Choroid plexus epithelial cell (primary cell): ENCODE data around the gene TTF1.
A peak's percentile ranks its signal among the peaks of the same experiment; 100 is the strongest.

Experiments
- DNase-seq: peaks from one replicate; pipeline ENCODE4 v3.0.0-alpha.2; 2010; ENCODE audit warnings: low read depth
- H3K4me3 ChIP-seq: 2 replicates; pipeline ENCODE4 v1.5.1; 2011; ENCODE audit warnings: low read depth, mild to moderate bottlenecking, control low read depth, low read length, moderate library complexity
- CTCF ChIP-seq: conservative IDR thresholded peaks from 2 replicates; pipeline ENCODE4 v1.5.1; 2011; ENCODE audit warnings: low read depth, mild to moderate bottlenecking, control low read depth, inconsistent platforms, low read length, moderate library complexity

TTF1 gene

DNA sequence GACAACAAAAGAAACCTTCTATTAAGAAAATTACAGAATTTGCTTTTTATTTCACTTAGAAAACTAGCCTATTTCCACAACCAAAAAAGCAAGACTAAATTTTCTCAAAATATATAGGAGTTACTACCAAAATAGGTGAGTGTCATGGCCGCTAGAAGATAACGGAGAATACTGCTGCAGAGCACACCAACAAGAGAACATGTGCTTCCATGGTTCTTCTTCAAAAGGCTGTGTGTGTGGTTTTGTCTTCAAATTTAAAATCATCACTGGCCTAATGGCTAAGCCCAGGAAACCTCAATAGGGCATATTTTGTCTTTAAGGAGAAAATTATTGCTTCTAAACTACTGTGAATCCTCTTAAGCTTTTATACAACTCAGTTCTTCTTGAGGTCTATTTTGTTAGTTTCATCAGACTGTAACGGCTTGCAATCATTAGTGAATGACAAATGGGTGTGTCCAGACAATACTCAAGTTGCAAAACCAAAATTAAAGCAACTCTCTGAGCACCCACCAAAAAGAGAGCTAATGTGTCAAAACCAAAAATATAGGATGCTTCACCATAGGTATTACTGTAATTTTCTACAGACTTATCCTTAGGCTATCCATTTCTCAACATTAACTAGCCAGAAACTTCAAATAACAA, 55.1 kb downstream of the TTF1 start:
- DNase-seq: no peak
- no peak for TF ChIP-seq CTCF
- no peak overlapping the region for H3K4me3 ChIP-seq

DNA sequence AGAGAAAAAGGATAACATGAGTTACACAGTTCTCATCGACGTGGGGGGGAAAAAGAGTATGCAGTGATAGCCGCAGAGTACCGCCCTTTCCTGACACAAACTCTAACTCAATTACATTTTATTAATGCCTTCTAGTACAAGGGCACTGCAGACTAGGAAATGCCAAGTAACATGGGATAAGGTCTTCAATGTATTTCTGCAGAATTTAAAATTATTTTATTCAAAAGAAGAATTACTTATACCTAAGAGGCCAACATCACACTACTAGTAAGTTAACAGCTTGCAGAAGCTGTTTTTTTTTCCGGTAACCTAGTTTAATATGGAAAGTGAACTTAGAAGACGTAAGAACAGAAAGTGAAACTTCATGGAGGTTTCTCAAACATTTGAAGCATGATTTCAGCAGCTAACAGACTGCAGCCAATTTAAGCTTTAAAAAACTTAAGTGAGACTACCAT, 55.8 kb downstream of the TTF1 start:
- peak overlapping the region; percentile 17 for H3K4me3 ChIP-seq
- DNase-seq: peak; percentile 56
- TF ChIP-seq CTCF: no peak

GRCh38 chr9:132348676-132349075, 58.0 kb downstream of the TTF1 start:
- no peak for DNase-seq
- H3K4me3 ChIP-seq: no peak overlapping the region
- TF ChIP-seq CTCF: no peak

DNA sequence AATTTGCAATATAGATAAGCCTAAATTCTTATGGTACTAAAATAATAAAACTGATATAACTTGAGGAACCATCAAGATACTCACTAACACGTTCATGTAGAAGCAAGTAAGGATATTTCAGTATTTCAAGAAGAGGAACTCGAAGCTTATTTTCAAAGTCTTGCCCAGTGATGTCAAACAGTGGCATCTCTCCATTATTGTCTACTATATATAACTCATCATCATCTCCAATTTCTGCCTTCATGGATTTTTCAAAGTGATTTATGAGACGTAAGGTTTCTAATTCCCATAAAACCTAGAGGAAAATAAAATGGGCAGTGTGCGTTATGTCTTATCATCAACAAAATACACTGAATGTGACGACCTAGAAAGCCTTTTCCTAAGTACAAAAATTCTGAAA, 60.5 kb downstream of the TTF1 start:
- no peak for DNase-seq
- no peak overlapping the region for H3K4me3 ChIP-seq
- TF ChIP-seq CTCF: no peak

DNA sequence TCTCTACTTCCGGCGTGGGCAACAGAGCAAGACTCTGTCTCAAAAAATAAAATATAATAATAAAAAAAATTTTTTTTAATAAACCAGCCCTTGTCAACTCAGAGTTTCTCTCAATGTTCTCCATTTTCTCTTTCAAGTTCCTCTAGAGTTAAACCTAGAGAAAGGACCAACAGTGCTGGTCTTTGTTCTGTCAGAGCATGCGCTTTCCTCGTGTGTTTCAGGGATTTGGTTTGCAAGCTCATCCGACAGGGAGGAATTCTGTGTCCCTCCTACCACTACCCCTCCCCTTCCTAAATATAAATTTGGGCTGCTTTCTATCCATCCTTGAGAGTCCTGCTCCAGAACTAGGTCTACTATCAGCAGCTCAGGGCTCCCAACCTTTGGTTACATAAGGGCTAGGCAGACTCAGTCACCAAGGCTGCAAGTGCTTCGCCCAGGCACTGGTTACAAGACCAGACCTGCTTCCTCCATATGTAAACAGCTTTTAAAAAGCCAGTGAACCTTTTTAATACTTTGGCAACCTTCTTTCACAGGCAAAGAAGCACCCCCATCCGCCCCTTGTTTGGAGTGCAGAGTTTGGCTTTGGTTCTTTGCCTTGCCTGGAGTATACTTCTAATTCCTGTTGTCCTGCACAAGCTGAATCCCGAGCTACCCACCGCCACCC, 65.3 kb downstream of the TTF1 start:
- no peak for TF ChIP-seq CTCF
- DNase-seq: no peak
- no peak overlapping the region for H3K4me3 ChIP-seq

DNA sequence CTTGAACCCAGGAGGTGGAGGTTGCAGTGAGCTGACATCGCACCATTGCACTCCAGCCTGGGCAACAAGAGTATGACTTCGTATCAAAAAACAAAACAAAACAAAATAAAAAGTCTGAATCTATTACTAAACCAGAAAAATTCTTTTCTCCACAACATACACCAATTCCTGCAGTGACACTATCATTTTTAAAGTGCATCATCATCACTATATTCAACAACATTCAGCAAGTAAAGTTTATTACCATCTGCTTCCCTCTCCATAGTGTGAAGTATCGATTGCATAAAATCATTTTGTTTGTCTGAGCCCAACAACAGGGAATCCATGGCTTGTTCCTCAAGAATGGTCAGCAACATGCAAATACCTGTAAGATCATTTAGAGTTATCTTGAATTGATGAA, 72.3 kb downstream of the TTF1 start:
- TF ChIP-seq CTCF: no peak
- no peak overlapping the region for H3K4me3 ChIP-seq
- DNase-seq: no peak

- no peak overlapping the region for H3K4me3 ChIP-seq
- TF ChIP-seq CTCF: no peak
- DNase-seq: no peak
Observed at GRCh38 chr9:132333556-132333955, 73.1 kb downstream of the TTF1 start.
